IMR-90 (cell line): Measurements from ENCODE around the gene NELL1.

Experiments
- BHLHE40 ChIP-seq: fragments of 150-350 bp; IDR thresholded peaks from 2 replicates; pipeline ENCODE4 v1.6.1; 2016; ENCODE audit warnings: mild to moderate bottlenecking, low read depth, low read length
- CEBPB ChIP-seq: IDR thresholded peaks from 2 replicates; pipeline ENCODE4 v1.6.1; 2012; ENCODE audit warnings: low read depth, low read length, improper control_type of control experiment
- CHD1 ChIP-seq: IDR thresholded peaks from 2 replicates; pipeline ENCODE4 v1.6.1; 2012; ENCODE audit warnings: low read depth, low read length, improper control_type of control experiment
- CTCF ChIP-seq: conservative IDR thresholded peaks from 2 replicates; pipeline ENCODE4 v1.5.1; 2012; ENCODE audit warnings: mild to moderate bottlenecking, low read depth, low read length, improper control_type of control experiment
- FOS ChIP-seq: fragments of 150-350 bp; IDR thresholded peaks from 2 replicates; pipeline ENCODE4 v1.6.1; 2016; ENCODE audit warnings: low read depth, low read length
- MAFK ChIP-seq: IDR thresholded peaks from 2 replicates; pipeline ENCODE4 v1.6.1; 2012; ENCODE audit warnings: low read depth, low read length, improper control_type of control experiment
- MXI1 ChIP-seq: IDR thresholded peaks from 2 replicates; pipeline ENCODE4 v1.6.1; 2012; ENCODE audit warnings: low read depth, mild to moderate bottlenecking, low read length, moderate library complexity, borderline replicate concordance
- NFE2L2 ChIP-seq: fragments of 150-350 bp; IDR thresholded peaks from 2 replicates; pipeline ENCODE4 v1.6.1; 2016; ENCODE audit warnings: low read depth, mild to moderate bottlenecking, low read length
- POLR2A ChIP-seq: IDR thresholded peaks from 2 replicates; pipeline ENCODE4 v1.6.1; 2012; ENCODE audit warnings: mild to moderate bottlenecking, low read depth, low read length
- RAD21 ChIP-seq: IDR thresholded peaks from 2 replicates; pipeline ENCODE4 v1.6.1; 2012; ENCODE audit warnings: low read length, improper control_type of control experiment
- RCOR1 ChIP-seq: IDR thresholded peaks from 2 replicates; pipeline ENCODE4 v1.6.1; 2012; ENCODE audit warnings: mild to moderate bottlenecking, low read length, improper control_type of control experiment; ENCODE audit not compliant: insufficient replicate concordance
- SMC3 ChIP-seq: fragments of 150-350 bp; IDR thresholded peaks from 2 replicates; pipeline ENCODE4 v1.6.1; 2016; ENCODE audit warnings: low read depth, mild to moderate bottlenecking, antibody characterized with exemption, low read length, moderate library complexity
- USF2 ChIP-seq: fragments of 150-350 bp; IDR thresholded peaks from 2 replicates; pipeline ENCODE4 v1.6.1; 2017; ENCODE audit warnings: mild to moderate bottlenecking, antibody characterized with exemption, low read length, low read depth

DNA sequence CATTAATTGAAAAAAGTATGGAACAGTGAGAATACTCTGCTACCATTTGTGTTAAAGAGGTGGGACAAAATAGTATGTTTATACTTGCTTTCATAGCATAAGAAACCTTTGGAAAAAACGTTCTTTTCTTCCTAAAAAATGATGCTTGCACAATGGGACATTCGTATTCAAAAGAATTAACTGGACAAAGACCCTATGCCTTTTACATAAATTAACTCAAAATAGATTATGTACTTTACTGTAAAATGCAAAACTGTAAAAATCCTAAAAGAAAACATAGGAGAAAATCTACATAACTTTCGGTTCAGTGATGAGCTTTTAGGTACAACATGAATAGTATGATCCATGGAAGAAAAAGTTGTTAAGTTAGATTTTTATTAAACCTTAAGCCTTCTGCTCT lies 166.2 kb downstream of the NELL1 start:
- TF ChIP-seq FOS, result no peak
- TF ChIP-seq POLR2A, result no peak
- TF ChIP-seq CTCF, result no peak
- no peak for TF ChIP-seq MAFK
- no peak for TF ChIP-seq CEBPB
- no peak for TF ChIP-seq USF2
- no peak for TF ChIP-seq NFE2L2
- no peak for TF ChIP-seq BHLHE40
- no peak for TF ChIP-seq MXI1
- no peak for TF ChIP-seq RCOR1
- TF ChIP-seq SMC3, result no peak
- TF ChIP-seq CHD1, result no peak
- no peak for TF ChIP-seq RAD21
